A549 (cell line): ENCODE data around the gene TBC1D14.

ENCODE experiments used
- CTCF ChIP-seq: fragments of >200 bp; sonication (Bioruptor Twin); formaldehyde crosslinking; IDR thresholded peaks from 3 replicates; pipeline ENCODE4 v1.5.1; 2016
- HOXB13 ChIP-seq: fragments of 250-450 bp; sonication (Bioruptor Pico); IDR thresholded peaks from 2 replicates; pipeline ENCODE4 v1.5.0; 2020; ENCODE audit warnings: low read depth, mild to moderate bottlenecking, moderate library complexity

- TF ChIP-seq CTCF (no peak), HOXB13 (CRISPR knock-in tag) (no peak)
Observed at GRCh38 chr4:7046971-7047370, 137.3 kb downstream of the TBC1D14 start.
